HCT116 (cell line): ENCODE measurements around the gene OR52K2. TPM values are rescaled to one million over a fixed set of nuclear protein-coding genes. Genes with fewer than 3 reads are reported as not detected.
"Not testable (repeated sequence)": the region's sequence is repeated elsewhere in the genome, so short reads cannot be mapped to it uniquely, and the experiment has no call there.

Source experiments
- ATAC-seq: fragments of 200-7000 bp; cut with Tn5 transposase; 2 replicates; pipeline ENCODE4 v1.9.1; 2020; ENCODE audit warnings: mild to moderate bottlenecking, moderate library complexity
- BruUV-seq: library from RNA; stranded (reverse); fragments of 400-500 nt; replicated peaks from 2 replicates; lab custom pipeline; 2021; lab: Mats Ljungman, UMichigan
- CTCF ChIA-PET: fragments of 300-600 bp; sonication (Branson Sonifier 250); formaldehyde crosslinking; loops from one replicate; lab custom pipeline; 2021; ENCODE audit warnings: antibody characterized with exemption; lab: Charles Lee
- POLR2A ChIA-PET: fragments of 300-600, 350-600 bp; sonication (Branson Sonifier 250); formaldehyde crosslinking; loops from one replicate; lab custom pipeline; 2021; ENCODE audit warnings: antibody characterized with exemption; lab: Charles Lee
- RAD21 ChIA-PET, 2 experiments: fragments of 300-600 bp; sonication (Branson Sonifier 250); formaldehyde crosslinking; loops; one replicate each; lab custom pipeline; 2023; ENCODE audit warnings: low total read pairs in 2 of 2; ENCODE audit not compliant: uncharacterized antibody in 2 of 2, unreplicated experiment in 2 of 2, low non-redundant PET in 1 of 2; lab: Charles Lee
- DNase-seq: peaks from one replicate; pipeline ENCODE4 v3.0.0-alpha.2; 2010; ENCODE audit warnings: low read depth, low spot score
- H2AFZ ChIP-seq: fragments of 200-600 bp; shearing (Covaris generic), sonication (generic); 2 replicates; pipeline ENCODE4 v1.6.1; 2017; ENCODE audit warnings: low read depth, mixed run types, mixed read lengths, antibody characterized with exemption, low read length; ENCODE audit not compliant: poor library complexity, severe bottlenecking
- H3K27ac ChIP-seq: 2 replicates; pipeline ENCODE4 v1.5.1; 2012; ENCODE audit warnings: low read depth, low read length
- H3K27me3 ChIP-seq: fragments of 200-600 bp; sonication (generic); 2 replicates; pipeline ENCODE4 v1.6.1; 2016; ENCODE audit warnings: mixed run types, low read length, mixed read lengths; ENCODE audit not compliant: insufficient read depth
- H3K36me3 ChIP-seq, 2 experiments: fragments of 200-500 bp in 1 of 2; fragments of 200-600 bp in 1 of 2; sonication (Bioruptor generic) in 1 of 2; sonication (generic) in 1 of 2; 2 replicates each; pipeline versions ENCODE4 v1.5.1 to v1.6.1; 2014 to 2016; ENCODE audit warnings: low read length in 2 of 2, inconsistent platforms in 1 of 2, mixed read lengths in 1 of 2, mixed run types in 1 of 2; ENCODE audit not compliant: insufficient read depth in 2 of 2, control insufficient read depth in 1 of 2
- H3K4me1 ChIP-seq, 2 experiments: fragments of 200-600 bp in 1 of 2; sonication (generic) in 1 of 2; 2 replicates each; pipeline versions ENCODE4 v1.5.1 to v1.6.1; 2012 to 2017; ENCODE audit warnings: low read length in 2 of 2, inconsistent platforms in 1 of 2, mild to moderate bottlenecking in 1 of 2, mixed read lengths in 1 of 2, mixed run types in 1 of 2, moderate library complexity in 1 of 2; ENCODE audit not compliant: insufficient read depth in 2 of 2, control insufficient read depth in 1 of 2
- H3K4me2 ChIP-seq: fragments of 200-600 bp; sonication (generic); 2 replicates; pipeline ENCODE4 v1.6.1; 2017; ENCODE audit warnings: mixed run types, low read length, mixed read lengths
- H3K4me3 ChIP-seq, 2 experiments: fragments of 200-600 bp in 1 of 2; sonication (generic) in 1 of 2; replicated peaks in 1 of 2; 2 replicates each; pipeline ENCODE4 v1.5.1; 2011 to 2016; ENCODE audit warnings: low read length in 2 of 2, control low read depth in 1 of 2, low read depth in 1 of 2, mild to moderate bottlenecking in 1 of 2, mixed read lengths in 1 of 2, mixed run types in 1 of 2
- H3K79me2 ChIP-seq: fragments of 200-600 bp; sonication (generic); 2 replicates; pipeline ENCODE4 v1.6.1; 2017; ENCODE audit warnings: mild to moderate bottlenecking, mixed run types, low read length, moderate library complexity, mixed read lengths; ENCODE audit not compliant: insufficient read depth
- H3K9ac ChIP-seq: fragments of 200-600 bp; sonication (generic); 2 replicates; pipeline ENCODE4 v1.6.1; 2016; ENCODE audit warnings: low read length, mixed read lengths
- H3K9me2 ChIP-seq: fragments of 200-600 bp; sonication (generic), shearing (Covaris generic); 2 replicates; pipeline ENCODE4 v1.6.1; 2017; ENCODE audit warnings: mixed run types, mild to moderate bottlenecking, moderate library complexity; ENCODE audit not compliant: insufficient read depth
- H3K9me3 ChIP-seq, 2 experiments: fragments of 200-500 bp in 1 of 2; fragments of 200-600 bp in 1 of 2; sonication (Bioruptor generic) in 1 of 2; sonication (generic) in 1 of 2; 2 replicates each; pipeline ENCODE4 v1.6.1; 2014 to 2017; ENCODE audit warnings: low read length in 2 of 2, mixed read lengths in 2 of 2, inconsistent platforms in 1 of 2, low read depth in 1 of 2, mild to moderate bottlenecking in 1 of 2, mixed run types in 1 of 2, moderate library complexity in 1 of 2; ENCODE audit not compliant: control insufficient read depth in 1 of 2, insufficient read depth in 1 of 2
- H4K20me1 ChIP-seq: fragments of 200-600 bp; sonication (generic), shearing (Covaris generic); 2 replicates; pipeline ENCODE4 v1.6.1; 2017; ENCODE audit warnings: mixed run types, mild to moderate bottlenecking, moderate library complexity; ENCODE audit not compliant: insufficient read depth
- CTCF ChIP-seq, 3 experiments: fragments of 200-600 bp in 1 of 3; sonication (generic) in 1 of 3; IDR thresholded peaks in 2 of 3; conservative IDR thresholded peaks in 1 of 3; 2 replicates each; pipeline ENCODE4 v1.5.1; 2012 to 2017; ENCODE audit warnings: low read depth in 2 of 3, low read length in 2 of 3, antibody characterized with exemption in 1 of 3, borderline replicate concordance in 1 of 3, control low read depth in 1 of 3, mild to moderate bottlenecking in 1 of 3, mixed read lengths in 1 of 3, mixed run types in 1 of 3, moderate library complexity in 1 of 3; ENCODE audit not compliant: insufficient read depth in 1 of 3
- ELF1 ChIP-seq: IDR thresholded peaks from 2 replicates; pipeline ENCODE4 v1.6.1; 2012; ENCODE audit warnings: low read depth, borderline replicate concordance
- POLR2A ChIP-seq: IDR thresholded peaks from 2 replicates; pipeline ENCODE4 v1.7.0; 2011; ENCODE audit warnings: borderline replicate concordance; ENCODE audit not compliant: insufficient read depth, insufficient read length; ENCODE audit errors: extremely low read depth
- RAD21 ChIP-seq: IDR thresholded peaks from 2 replicates; pipeline ENCODE4 v1.6.1; 2012; ENCODE audit warnings: low read depth, mild to moderate bottlenecking
- SIN3A ChIP-seq: IDR thresholded peaks from 2 replicates; pipeline ENCODE4 v1.6.1; 2012; ENCODE audit warnings: low read depth
- YY1 ChIP-seq: IDR thresholded peaks from 2 replicates; pipeline ENCODE4 v1.6.1; 2011; ENCODE audit warnings: low read length, low read depth, moderate library complexity, mild to moderate bottlenecking; ENCODE audit not compliant: insufficient replicate concordance; ENCODE audit errors: extremely low read depth
- ZFX ChIP-seq: fragments of 450-650 bp; IDR thresholded peaks from 2 replicates; pipeline ENCODE4 v1.6.1; 2017
- ZNF274 ChIP-seq: fragments of 200-500 bp; sonication (Bioruptor generic); IDR thresholded peaks from 2 replicates; pipeline ENCODE4 v1.6.1; 2014; ENCODE audit warnings: mild to moderate bottlenecking, low read depth, low read length, inconsistent platforms
- intact Hi-C: fragments of 100-400 bp; cut with micrococcal nuclease; formaldehyde crosslinking; loops from 2 replicates; pipeline ENCODE4 v1.10.0; 2022
- total RNA-seq: library from RNA; stranded (reverse); gene quantifications from one replicate; pipeline ENCODE4 v1.2.1, GENCODE V29; 2021; ENCODE audit not compliant: unreplicated experiment
- TF ChIP-seq, protein P1 (sequence below): IDR thresholded peaks from 2 replicates; pipeline ENCODE4 v1.6.1; 2012

Gene OR52K2
- total RNA-seq, 1 experiment from 2014 or later: not detected

GRCh38 chr11:4482445-4482844 is 33.4 kb downstream of the OR52K2 start, which contains the start of gene OR52K1:
OR52K1 (plus strand) TSS chr11:4482646; CDS start chr11:4488901, 6,255 bp downstream.
- ChIA-PET POLR2A (no interaction called here), RAD21 (no interaction called here), CTCF (interaction anchor here (1.5 kb wide), 1 partner anchor 11 kb away, joined by 4 read pairs; no protein-coding TSS in a partner anchor)
- Histone ChIP-seq H3K79me2 (no peaks in the 10 kb centered on the region), H3K9me3 (no peaks in the 10 kb centered on the region), H3K27me3 (peaks cover 32% of the 10 kb centered on the region; the same call in 1 of the 2 replicates), H3K4me1 (peaks cover 0 to 12% of the 10 kb centered on the region in 2 experiments; a peak in 2 of 4 replicates), H4K20me1 (no peaks in the 10 kb centered on the region), H2AFZ (no peak within 1 kb of the TSS), H3K9me2 (no peaks in the 10 kb centered on the region), H3K27ac (no peak within 1 kb of the TSS), H3K9ac (no peak within 1 kb of the TSS), H3K4me3 (no peak within 1 kb of the TSS), H3K4me2 (no peak within 1 kb of the TSS)
- BruUV-seq: no TSS peak
- no peak for DNase-seq
- intact Hi-C loops: no loop called here
- no peak for TF ChIP-seq RAD21
- TF ChIP-seq SIN3A: no peak
- TF ChIP-seq, protein P1, sequence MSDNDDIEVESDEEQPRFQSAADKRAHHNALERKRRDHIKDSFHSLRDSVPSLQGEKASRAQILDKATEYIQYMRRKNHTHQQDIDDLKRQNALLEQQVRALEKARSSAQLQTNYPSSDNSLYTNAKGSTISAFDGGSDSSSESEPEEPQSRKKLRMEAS: no peak
- TF ChIP-seq POLR2A: no peak
- TF ChIP-seq ELF1: no peak
- no peak for TF ChIP-seq YY1
- TF ChIP-seq, all 23 proteins: peak for 0
- no peaks in the 10 kb centered on the region for H3K36me3 ChIP-seq
- no peak for ATAC-seq

DNA sequence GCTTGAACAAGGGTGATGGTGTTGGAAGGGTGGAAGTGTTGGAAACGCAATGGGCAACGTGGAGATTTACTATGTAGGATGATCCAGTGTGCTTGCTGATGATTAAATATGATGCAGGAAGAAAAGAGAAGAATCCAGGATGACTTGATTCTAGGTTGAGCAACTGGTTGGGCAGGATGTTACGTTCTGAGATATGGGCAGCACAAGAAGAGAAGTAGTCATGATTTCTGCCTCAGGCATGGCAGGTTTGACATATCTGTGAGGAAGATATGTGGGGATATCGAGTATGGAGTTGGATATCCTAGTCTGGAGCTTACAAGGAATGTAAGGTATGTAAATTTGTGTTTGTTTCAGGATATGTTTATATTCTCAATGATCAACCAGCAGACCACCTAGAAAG is 35.2 kb downstream of the OR52K2 start:
- no peak for DNase-seq
- H3K9me3 ChIP-seq: no peaks in the 10 kb centered on the region
- RAD21 ChIA-PET: no interaction called here
- H3K36me3 ChIP-seq: no peaks in the 10 kb centered on the region
- CTCF ChIA-PET: no interaction called here
- H3K27ac ChIP-seq: no peak overlapping the region
- no peaks in the 10 kb centered on the region for H3K9me2 ChIP-seq
- no peaks in the 10 kb centered on the region for H3K79me2 ChIP-seq
- no peak overlapping the region for H2AFZ ChIP-seq
- no peak overlapping the region for H3K4me2 ChIP-seq
- H4K20me1 ChIP-seq: no peaks in the 10 kb centered on the region
- TF ChIP-seq ZNF274 (no peak), SIN3A (no peak), ZFX (no peak), CTCF (IDR thresholded peaks at IDR 0.05 in 2 of 3, conservative IDR thresholded peaks at IDR 0.05 in 1 of 3; ENCODE audit: borderline replicate concordance in 1 of 3, insufficient read depth in 1 of 3, low read depth in 2 of 3, low read length in 2 of 3) (no peak), RAD21 (no peak)
- TF ChIP-seq, all 23 proteins: peak for 0
- H3K4me1 ChIP-seq: peaks cover 0 to 12% of the 10 kb centered on the region in 2 experiments; a peak in 2 of 4 replicates
- H3K27me3 ChIP-seq: peaks cover 22% of the 10 kb centered on the region; the same call in 1 of the 2 replicates
- POLR2A ChIA-PET: no interaction called here
- H3K4me3 ChIP-seq: no peak overlapping the region
- intact Hi-C loops: no loop called here
- no peak overlapping the region for H3K9ac ChIP-seq
- ATAC-seq: no peak
- no TSS peak for BruUV-seq

DNA sequence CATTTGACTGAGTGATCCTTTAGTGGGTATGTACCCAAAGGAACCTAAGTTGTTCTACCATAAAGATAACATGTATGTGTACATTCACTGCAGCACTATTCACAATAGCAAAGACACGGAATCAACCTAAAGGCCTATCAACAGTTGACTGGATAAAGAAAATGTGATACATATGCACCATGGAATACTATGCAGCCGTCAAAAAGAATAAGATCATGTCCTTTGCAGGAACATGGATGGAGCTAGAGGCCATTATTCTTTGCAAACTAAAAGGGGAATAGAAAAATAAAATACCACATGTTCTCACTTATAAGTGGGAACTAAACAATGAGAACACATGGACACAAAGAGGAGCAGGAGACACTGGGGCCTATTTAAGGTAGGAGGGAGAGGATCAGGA is 42.3 kb downstream of the OR52K2 start:
- H3K79me2 ChIP-seq, DNase-seq, POLR2A ChIA-PET, H3K27ac ChIP-seq, RAD21 ChIA-PET, H3K4me2 ChIP-seq, H3K9me3 ChIP-seq, BruUV-seq, H3K4me3 ChIP-seq, ATAC-seq, intact Hi-C loops, H3K9me2 ChIP-seq, H3K36me3 ChIP-seq, H4K20me1 ChIP-seq, H2AFZ ChIP-seq, H3K4me1 ChIP-seq, H3K9ac ChIP-seq: not testable (repeated sequence)
- CTCF ChIA-PET: interaction anchor here (5.6 kb wide), 1 partner anchor 304 kb away, joined by 62 read pairs; no protein-coding TSS in a partner anchor
- peaks cover 30% of the 10 kb centered on the region for H3K27me3 ChIP-seq
